Psoas muscle (tissue), 8 donors: ENCODE data around the gene CYB5R3. TPM values are rescaled to one million over a fixed set of nuclear protein-coding genes. Genes with fewer than 3 reads are reported as not detected.
"Not testable (repeated sequence)": the region's sequence is repeated elsewhere in the genome, so short reads cannot be mapped to it uniquely, and the experiment has no call there.

ENCODE experiments used
- ATAC-seq, 4 donors: fragments of 200-7000 bp; cut with Tn5 transposase; one replicate each; pipeline ENCODE4 v1.9.1; 2020; ENCODE audit warnings: moderate library complexity in 3 of 4, mild to moderate bottlenecking in 2 of 4
- DNase-seq, 2 donors: peaks; one replicate each; pipeline ENCODE4 v3.0.0-alpha.2; 2020
- H3K27ac ChIP-seq: fragments of 200-600 bp; one replicate; pipeline ENCODE4 v1.8.0; 2022
- H3K27me3 ChIP-seq, 3 donors: fragments of 200-600 bp in 1 of 3; one replicate each; pipeline versions ENCODE4 v1.6.1 to v1.8.0; 2013 to 2022; ENCODE audit warnings: low read length in 2 of 3, mild to moderate bottlenecking in 2 of 3, moderate library complexity in 1 of 3; ENCODE audit not compliant: insufficient read depth in 3 of 3
- H3K36me3 ChIP-seq, 2 donors: fragments of 200-600 bp in 1 of 2; one replicate each; pipeline versions ENCODE4 v1.6.1 to v1.8.0; 2013 to 2022; ENCODE audit warnings: low read depth in 1 of 2, mild to moderate bottlenecking in 1 of 2, moderate library complexity in 1 of 2; ENCODE audit not compliant: insufficient read depth in 1 of 2
- H3K4me1 ChIP-seq: fragments of 200-600 bp; one replicate; pipeline ENCODE4 v1.8.0; 2022
- H3K4me3 ChIP-seq: fragments of 200-600 bp; one replicate; pipeline ENCODE4 v1.8.0; 2022; ENCODE audit warnings: mild to moderate bottlenecking
- H3K9me3 ChIP-seq: fragments of 200-600 bp; one replicate; pipeline ENCODE4 v1.8.0; 2022
- WGBS, 3 donors: extraction: QIAGEN DNeasy Blood & Tissue Kit; methylation state at CpG; one replicate each; pipeline versions ENCODE4 v1.1.6 to v1.1.7; 2013; 5-methylcytosine and 5-hydroxymethylcytosine counted together
- intact Hi-C, 2 donors: fragments of 100-400 bp; cut with DNase I; formaldehyde crosslinking; loops; one replicate each; pipeline versions ENCODE4 v1.11.0 to v1.14.2; 2022
- polyA plus RNA-seq, 3 donors: library from polyadenylated mRNA; stranded (reverse); fragments of 200-250 nt; gene quantifications; one replicate each; pipeline ENCODE4 v1.2.3, GENCODE V29; 2013
- total RNA-seq, 4 donors: library from RNA; stranded (reverse); fragmentation: NEBNext Ultra II Directional in 2 of 4; extraction: Animal tissue kit (Norgen Biotek cat#: 25700) in 2 of 4; gene quantifications; one replicate each; pipeline versions ENCODE4 v1.2.1 to v1.2.4, GENCODE V29; 2021 to 2023
- TF ChIP-seq, protein P1 (sequence below): fragments of 200-600 bp; IDR thresholded peaks from one replicate; pipeline ENCODE4 v1.8.0; 2022; ENCODE audit warnings: antibody characterized with exemption
- donor health status: healthy with polysubstance abuse.
- donor health status: DM: no; HTN: no; CAD: no; lungs with moderate emphysema.
- donor health status: Bipolar disorder and iron deficiency.
- donor health status: healthy.
- donor health status: DM: yes; HTN: yes; CAD: no.
- donor health status: DM: no; HTN: no; CAD: no.
- donor health status: DM: no; HTN: no; CAD: no.
- donor health status: DM: yes; HTN: yes; CAD: no.

Gene CYB5R3
- total and polyA plus RNA-seq, 7 donors, result 120 to 230 (median 172) TPM

GRCh38 chr22:42678894-42679293 is 29.7 kb upstream of the CYB5R3 start:
- no peaks in the 10 kb centered on the region for H3K27me3 ChIP-seq
- ATAC-seq, result no peak
- no peaks in the 10 kb centered on the region for H3K36me3 ChIP-seq
- TF ChIP-seq, protein P1, sequence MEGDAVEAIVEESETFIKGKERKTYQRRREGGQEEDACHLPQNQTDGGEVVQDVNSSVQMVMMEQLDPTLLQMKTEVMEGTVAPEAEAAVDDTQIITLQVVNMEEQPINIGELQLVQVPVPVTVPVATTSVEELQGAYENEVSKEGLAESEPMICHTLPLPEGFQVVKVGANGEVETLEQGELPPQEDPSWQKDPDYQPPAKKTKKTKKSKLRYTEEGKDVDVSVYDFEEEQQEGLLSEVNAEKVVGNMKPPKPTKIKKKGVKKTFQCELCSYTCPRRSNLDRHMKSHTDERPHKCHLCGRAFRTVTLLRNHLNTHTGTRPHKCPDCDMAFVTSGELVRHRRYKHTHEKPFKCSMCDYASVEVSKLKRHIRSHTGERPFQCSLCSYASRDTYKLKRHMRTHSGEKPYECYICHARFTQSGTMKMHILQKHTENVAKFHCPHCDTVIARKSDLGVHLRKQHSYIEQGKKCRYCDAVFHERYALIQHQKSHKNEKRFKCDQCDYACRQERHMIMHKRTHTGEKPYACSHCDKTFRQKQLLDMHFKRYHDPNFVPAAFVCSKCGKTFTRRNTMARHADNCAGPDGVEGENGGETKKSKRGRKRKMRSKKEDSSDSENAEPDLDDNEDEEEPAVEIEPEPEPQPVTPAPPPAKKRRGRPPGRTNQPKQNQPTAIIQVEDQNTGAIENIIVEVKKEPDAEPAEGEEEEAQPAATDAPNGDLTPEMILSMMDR, result no peak
- intact Hi-C loops, result no loop called here
- H3K9me3 ChIP-seq, result no peaks in the 10 kb centered on the region
- peaks cover 34% of the 10 kb centered on the region for H3K4me1 ChIP-seq
- 92 to 100% (median 100%) methylated on average over 1 of the region's 1 CpG for WGBS, 3 donors
- H3K4me3 ChIP-seq, result no peak overlapping the region
- H3K27ac ChIP-seq, result no peak overlapping the region
- DNase-seq, result no peak

GRCh38 chr22:42677936-42678335 is 28.7 kb upstream of the CYB5R3 start:
- H3K27me3 ChIP-seq, intact Hi-C loops, H3K27ac ChIP-seq, H3K4me3 ChIP-seq, H3K9me3 ChIP-seq, ATAC-seq, H3K36me3 ChIP-seq, DNase-seq: not testable (repeated sequence)
- peaks cover 24% of the 10 kb centered on the region for H3K4me1 ChIP-seq
- 68 to 85% (median 77%) methylated on average over 4 of the region's 4 CpGs for WGBS, 3 donors

DNA sequence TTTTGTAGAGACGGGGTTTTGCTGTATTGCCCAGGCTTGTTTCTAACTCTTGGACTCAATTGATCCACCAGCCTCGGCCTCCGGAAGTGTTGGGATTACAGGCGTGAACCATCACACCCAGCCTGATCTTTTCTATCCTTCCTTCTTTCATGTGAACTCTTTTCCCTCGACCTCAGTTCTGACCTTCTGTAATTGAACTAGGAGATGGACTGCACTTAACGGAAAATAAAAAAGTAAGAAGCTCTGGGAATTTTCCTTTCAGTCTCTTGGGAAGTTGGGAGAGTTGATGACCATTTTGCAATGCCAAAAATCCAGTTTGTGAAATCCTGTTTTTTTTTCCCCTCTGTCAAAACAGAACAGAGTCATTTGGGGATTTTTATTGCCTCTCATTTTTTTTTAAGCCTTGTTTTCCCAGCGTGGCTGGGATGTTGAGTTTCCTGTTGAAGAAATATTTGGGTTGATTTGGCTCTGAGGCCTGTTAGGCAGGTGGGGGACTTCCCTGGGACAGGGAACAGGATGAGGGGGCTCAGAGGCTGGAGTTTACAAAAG is 26.9 kb upstream of the CYB5R3 start:
- 41 to 45% (median 44%) methylated on average over 7 of the region's 7 CpGs for WGBS, 3 donors
- ATAC-seq, result peak in 1 of 4 donors; percentile 44
- Histone ChIP-seq H3K9me3 (no peaks in the 10 kb centered on the region), H3K36me3 (no peaks in the 10 kb centered on the region), H3K4me1 (peaks cover 13% of the 10 kb centered on the region), H3K27ac (peak overlapping the region; percentile 58), H3K27me3 (no peaks in the 10 kb centered on the region), H3K4me3 (no peak overlapping the region)
- no peak for DNase-seq
- intact Hi-C loops, result no loop called here
- TF ChIP-seq, protein P1, result no peak

- peaks cover 8% of the 10 kb centered on the region for H3K4me1 ChIP-seq
- DNase-seq (no peak), ATAC-seq (peak; percentile 19 to 40 (median 30))
- H3K9me3 ChIP-seq, result no peaks in the 10 kb centered on the region
- WGBS, 3 donors, result 15 to 28% (median 25%) methylated on average over 2 of the region's 2 CpGs
- H3K4me3 ChIP-seq, result no peak overlapping the region
- H3K27ac ChIP-seq, result peak overlapping the region; percentile 33
- H3K36me3 ChIP-seq, result no peaks in the 10 kb centered on the region
- no peaks in the 10 kb centered on the region for H3K27me3 ChIP-seq
- TF ChIP-seq, protein P1, result no peak
- intact Hi-C loops, result no loop called here
Observed at GRCh38 chr22:42673898-42674401, 24.8 kb upstream of the CYB5R3 start.

DNA sequence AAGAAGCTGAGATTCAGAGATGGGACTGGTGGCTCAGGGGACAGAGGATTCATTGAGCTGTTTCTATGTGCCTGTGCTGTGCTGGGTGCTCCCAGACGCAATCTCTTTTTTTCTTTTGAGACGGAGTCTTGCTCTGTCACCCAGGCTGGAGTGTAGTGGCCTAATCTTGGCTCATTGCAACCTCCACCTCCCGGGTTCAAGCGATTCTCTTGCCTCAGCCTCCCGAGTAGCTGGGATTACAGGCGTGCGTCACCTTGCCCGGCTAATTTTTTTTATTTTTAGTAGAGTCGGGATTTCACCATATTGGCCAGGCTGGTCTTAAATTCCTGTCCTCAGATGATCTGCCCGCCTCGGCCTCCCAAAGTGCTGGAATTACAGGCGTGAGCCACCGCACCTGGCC is 23.9 kb upstream of the CYB5R3 start:
- H3K27ac ChIP-seq, H3K4me1 ChIP-seq, DNase-seq, ATAC-seq, H3K36me3 ChIP-seq, H3K9me3 ChIP-seq, H3K4me3 ChIP-seq, intact Hi-C loops, H3K27me3 ChIP-seq: not testable (repeated sequence)
- 94 to 96% (median 95%) methylated on average over 12 to 13 of the region's 13 CpGs for WGBS, 3 donors
